Left hindlimb (tissue), 1 donor: Measurements from ENCODE around the gene NUDT5.

Source experiments
- DNase-seq: peaks from one replicate; pipeline ENCODE4 v3.0.0-alpha.2; 2018

The NUDT5 gene

GRCh38 chr10:12162927-12163326, 32.8 kb downstream of the NUDT5 start:
- DNase-seq, result no peak

GRCh38 chr10:12160664-12161063, 35.0 kb downstream of the NUDT5 start:
- DNase-seq, result no peak

GRCh38 chr10:12158111-12158510, 37.6 kb downstream of the NUDT5 start:
- no peak for DNase-seq

- no peak for DNase-seq
Measured at GRCh38 chr10:12156367-12157123, 39.1 kb downstream of the NUDT5 start.

- DNase-seq, result no peak
Measured at GRCh38 chr10:12154516-12154915, 41.2 kb downstream of the NUDT5 start.

- DNase-seq, result no peak
Measured at GRCh38 chr10:12150163-12150562, 45.5 kb downstream of the NUDT5 start.

GRCh38 chr10:12144538-12144937, 51.2 kb downstream of the NUDT5 start:
- no peak for DNase-seq

GRCh38 chr10:12140038-12140437, 55.7 kb downstream of the NUDT5 start:
- no peak for DNase-seq

- no peak for DNase-seq
Measured at GRCh38 chr10:12135631-12136030, 60.1 kb downstream of the NUDT5 start.

- DNase-seq, result peak; percentile 59
Measured at GRCh38 chr10:12130237-12130872, 65.3 kb downstream of the NUDT5 start.

- peak; percentile 95 for DNase-seq
Measured at GRCh38 chr10:12129222-12130111, 66.2 kb downstream of the NUDT5 start, which contains the start of gene SEC61A2. TSS of gene SEC61A2 (plus strand) at chr10:12129677. CDS start at chr10:12129788, 111 bp downstream.

- DNase-seq, result no peak
Measured at GRCh38 chr10:12121673-12122072, 74.0 kb downstream of the NUDT5 start.
